Epithelial cell of proximal tubule (primary cell): ENCODE results near the gene GPR3. TPM values are rescaled to one million over a fixed set of nuclear protein-coding genes. Genes with fewer than 3 reads are reported as not detected.

Experiments used
- DNase-seq: peaks from one replicate; pipeline ENCODE4 v3.0.0-alpha.2; 2011; ENCODE audit warnings: low read depth
- H3K4me3 ChIP-seq: 2 replicates; pipeline ENCODE4 v1.5.1; 2011; ENCODE audit warnings: low read depth, mild to moderate bottlenecking, low read length
- CTCF ChIP-seq: conservative IDR thresholded peaks from 2 replicates; pipeline ENCODE4 v1.5.1; 2012; ENCODE audit warnings: low read depth, mild to moderate bottlenecking, low read length
- total RNA-seq: library from RNA; depleted of rRNA; stranded (reverse); fragments of >200 nt; gene quantifications from 2 replicates; pipeline ENCODE4 v1.2.3, GENCODE V29; 2015

GPR3 gene
- total RNA-seq, 1 donor from 2014 or later = 3.0 TPM

GRCh38 chr1:27372808-27373690 lies 19.4 kb upstream of the GPR3 start:
- TF ChIP-seq CTCF = peak; percentile 43
- no peak for DNase-seq
- no peak overlapping the region for H3K4me3 ChIP-seq

- H3K4me3 ChIP-seq = no peak within 1 kb of the TSS
- DNase-seq = no peak
- no peak for TF ChIP-seq CTCF
These were observed 17.9 kb upstream of the GPR3 start, which contains the start of gene FCN3 for GRCh38 chr1:27374362-27375086. TSS of gene FCN3 (minus strand) at chr1:27374824. CDS start at chr1:27374818, 6 bp downstream.

- no peak for DNase-seq
- TF ChIP-seq CTCF = no peak
- no peak overlapping the region for H3K4me3 ChIP-seq
These were observed 14.5 kb upstream of the GPR3 start for GRCh38 chr1:27377760-27378495.

GRCh38 chr1:27379564-27380122 lies 12.8 kb upstream of the GPR3 start:
- no peak overlapping the region for H3K4me3 ChIP-seq
- no peak for DNase-seq
- no peak for TF ChIP-seq CTCF

- no peak overlapping the region for H3K4me3 ChIP-seq
- no peak for DNase-seq
- no peak for TF ChIP-seq CTCF
These were observed 12.2 kb upstream of the GPR3 start for GRCh38 chr1:27380224-27380623.

- no peak for DNase-seq
- no peak for TF ChIP-seq CTCF
- no peak overlapping the region for H3K4me3 ChIP-seq
These were observed 11.4 kb upstream of the GPR3 start for GRCh38 chr1:27380766-27381733.
